HEK293 (cell line): ENCODE data around the gene ACAA2.

Source experiments
- CTCF ChIA-PET: fragments of 350-600 bp; formaldehyde crosslinking; extraction: SDS; loops from one replicate; lab custom pipeline; 2021; ENCODE audit warnings: antibody characterized with exemption; lab: Yijun Ruan, JAX
- POLR2A ChIA-PET: fragments of 300-600 bp; formaldehyde crosslinking; extraction: SDS; loops from one replicate; lab custom pipeline; 2020; ENCODE audit warnings: antibody characterized with exemption, inconsistent platforms; lab: Yijun Ruan, JAX
- H3K27ac ChIP-seq: fragments of 200-500 bp; sonication (Bioruptor generic); 2 replicates; pipeline ENCODE4 v1.5.1; 2014; ENCODE audit warnings: low read depth, low read length, control low read depth, inconsistent platforms; ENCODE audit errors: extremely low read depth
- H3K36me3 ChIP-seq, 2 experiments: fragments of 200-500 bp in 1 of 2; sonication (Bioruptor generic) in 1 of 2; 1 replicate in 1 of 2; 2 replicates in 1 of 2; pipeline ENCODE4 v1.5.1; 2014 to 2017; ENCODE audit warnings: inconsistent platforms in 2 of 2, low read length in 2 of 2; ENCODE audit not compliant: control insufficient read depth in 2 of 2, insufficient read depth in 1 of 2
- H3K4me1 ChIP-seq: fragments of 200-500 bp; sonication (Bioruptor generic); 2 replicates; pipeline ENCODE4 v1.5.1; 2014; ENCODE audit warnings: mild to moderate bottlenecking, low read length, inconsistent platforms; ENCODE audit not compliant: control insufficient read depth, insufficient read depth
- H3K4me3 ChIP-seq: 2 replicates; pipeline ENCODE4 v1.5.1; 2011; ENCODE audit warnings: low read depth, mild to moderate bottlenecking, control low read depth, low read length, moderate library complexity
- H3K9me3 ChIP-seq: fragments of 200-500 bp; sonication (Bioruptor generic); 2 replicates; pipeline ENCODE4 v1.5.1; 2014; ENCODE audit warnings: low read depth, low read length, inconsistent platforms; ENCODE audit not compliant: control insufficient read depth, insufficient read depth
- HOXA7 ChIP-seq: sonication (generic); formaldehyde crosslinking; IDR thresholded peaks from 2 replicates; pipeline ENCODE4 v1.8.1; 2022; ENCODE audit warnings: missing genetic modification reagents, borderline replicate concordance
- HOXC10 ChIP-seq: sonication (generic); formaldehyde crosslinking; IDR thresholded peaks from 2 replicates; pipeline ENCODE4 v1.8.1; 2023; ENCODE audit warnings: mild to moderate bottlenecking, missing genetic modification reagents
- IKZF3 ChIP-seq: fragments of 450-650 bp; IDR thresholded peaks from 2 replicates; pipeline ENCODE4 v1.5.0; 2018; ENCODE audit warnings: missing biosample characterization, mild to moderate bottlenecking, missing genetic modification characterization, moderate library complexity
- KLF7 ChIP-seq: fragments of 450-650 bp; formaldehyde crosslinking; IDR thresholded peaks from 2 replicates; pipeline ENCODE4 v1.5.1; 2016; ENCODE audit warnings: missing biosample characterization, missing genetic modification characterization, borderline replicate concordance
- MZF1 ChIP-seq: fragments of 450-650 bp; formaldehyde crosslinking; IDR thresholded peaks from 2 replicates; pipeline ENCODE4 v1.5.1; 2017; ENCODE audit warnings: missing biosample characterization, missing genetic modification characterization, borderline replicate concordance
- SETDB1 ChIP-seq: IDR thresholded peaks from one replicate; pipeline ENCODE4 v1.6.1; 2017; ENCODE audit warnings: mild to moderate bottlenecking, low read length, moderate library complexity, mixed read lengths; ENCODE audit not compliant: insufficient read length
- SP7 ChIP-seq: fragments of 450-650 bp; formaldehyde crosslinking; IDR thresholded peaks from 2 replicates; pipeline ENCODE4 v1.5.1; 2016; ENCODE audit warnings: missing biosample characterization, missing genetic modification characterization
- TRIM28 ChIP-seq: IDR thresholded peaks from 2 replicates; pipeline ENCODE4 v1.6.1; 2011; ENCODE audit warnings: low read length, control low read depth, borderline replicate concordance
- WT1 ChIP-seq: fragments of 450-650 bp; formaldehyde crosslinking; IDR thresholded peaks from 2 replicates; pipeline ENCODE4 v1.5.1; 2016; ENCODE audit warnings: missing biosample characterization, missing genetic modification characterization
- ZBTB17 ChIP-seq: fragments of 450-650 bp; formaldehyde crosslinking; IDR thresholded peaks from 2 replicates; pipeline ENCODE4 v1.5.1; 2016; ENCODE audit warnings: missing biosample characterization, missing genetic modification characterization
- ZBTB21 ChIP-seq: fragments of 450-650 bp; formaldehyde crosslinking; IDR thresholded peaks from 2 replicates; pipeline ENCODE4 v1.5.1; 2017; ENCODE audit warnings: missing biosample characterization, missing genetic modification characterization
- ZNF114 ChIP-seq: fragments of 450-650 bp; formaldehyde crosslinking; IDR thresholded peaks from 2 replicates; pipeline ENCODE4 v1.5.0; 2017; ENCODE audit warnings: missing biosample characterization, missing genetic modification characterization
- ZNF133 ChIP-seq: fragments of 450-650 bp; formaldehyde crosslinking; IDR thresholded peaks from 2 replicates; pipeline ENCODE4 v1.5.1; 2016; ENCODE audit warnings: missing biosample characterization, missing genetic modification characterization
- ZNF175 ChIP-seq: fragments of 450-650 bp; formaldehyde crosslinking; IDR thresholded peaks from 2 replicates; pipeline ENCODE4 v1.5.1; 2016; ENCODE audit warnings: missing biosample characterization, missing genetic modification characterization
- ZNF214 ChIP-seq: fragments of 450-650 bp; formaldehyde crosslinking; IDR thresholded peaks from 2 replicates; pipeline ENCODE4 v1.5.1; 2017; ENCODE audit warnings: missing biosample characterization, mild to moderate bottlenecking, missing genetic modification characterization, borderline replicate concordance
- ZNF248 ChIP-seq: fragments of 450-650 bp; formaldehyde crosslinking; IDR thresholded peaks from 2 replicates; pipeline ENCODE4 v1.5.1; 2017; ENCODE audit warnings: missing biosample characterization, missing genetic modification characterization
- ZNF302 ChIP-seq: fragments of 450-650 bp; formaldehyde crosslinking; IDR thresholded peaks from 2 replicates; pipeline ENCODE4 v1.5.1; 2016; ENCODE audit warnings: missing biosample characterization, missing genetic modification characterization, low read depth
- ZNF404 ChIP-seq: fragments of 450-650 bp; formaldehyde crosslinking; IDR thresholded peaks from 2 replicates; pipeline ENCODE4 v1.5.1; 2017; ENCODE audit warnings: missing biosample characterization, missing genetic modification characterization
- ZNF426 ChIP-seq: fragments of 450-650 bp; formaldehyde crosslinking; IDR thresholded peaks from 2 replicates; pipeline ENCODE4 v1.5.1; 2017; ENCODE audit warnings: missing biosample characterization, missing genetic modification characterization, mild to moderate bottlenecking, inconsistent platforms, moderate library complexity
- ZNF670 ChIP-seq: fragments of 450-650 bp; formaldehyde crosslinking; IDR thresholded peaks from 2 replicates; pipeline ENCODE4 v1.5.1; 2016; ENCODE audit warnings: missing biosample characterization, missing genetic modification characterization, low read depth
- ZNF707 ChIP-seq: fragments of 450-650 bp; formaldehyde crosslinking; IDR thresholded peaks from 2 replicates; pipeline ENCODE4 v1.5.1; 2016; ENCODE audit warnings: missing biosample characterization, missing genetic modification characterization
- ZNF768 ChIP-seq: fragments of 450-650 bp; formaldehyde crosslinking; IDR thresholded peaks from 2 replicates; pipeline ENCODE4 v1.5.1; 2018; ENCODE audit warnings: missing biosample characterization, mild to moderate bottlenecking, missing genetic modification characterization
- ZNF837 ChIP-seq: fragments of 450-650 bp; formaldehyde crosslinking; IDR thresholded peaks from 2 replicates; pipeline ENCODE4 v1.5.1; 2016; ENCODE audit warnings: missing biosample characterization, missing genetic modification characterization
- ZSCAN30 ChIP-seq: fragments of 450-650 bp; IDR thresholded peaks from 2 replicates; pipeline ENCODE4 v1.5.1; 2018; ENCODE audit warnings: missing biosample characterization, mild to moderate bottlenecking, missing genetic modification characterization, moderate library complexity
- TF ChIP-seq, protein P1 (sequence below): fragments of 450-650 bp; formaldehyde crosslinking; IDR thresholded peaks from 2 replicates; pipeline ENCODE4 v1.5.1; 2016; ENCODE audit warnings: missing biosample characterization, missing genetic modification characterization

ACAA2 gene

GRCh38 chr18:49832221-49832647 lies 18.9 kb upstream of the ACAA2 start:
- POLR2A ChIA-PET, result interaction anchor here (0.6 kb wide), 1 partner anchor 103 kb away, joined by 7 read pairs; no protein-coding TSS in a partner anchor
- Histone ChIP-seq H3K4me3 (no peak overlapping the region), H3K36me3 (peaks cover 0 to 4% of the 10 kb centered on the region in 2 experiments; a peak in 1 of 3 replicates), H3K4me1 (no peaks in the 10 kb centered on the region), H3K27ac (no peak overlapping the region), H3K9me3 (no peaks in the 10 kb centered on the region; the same call in 1 of the 2 replicates)
- TF ChIP-seq HOXC10 (CRISPR knock-in tag), result no peak
- TF ChIP-seq SP7 (tag by site-specific recombination), result no peak
- no peak for TF ChIP-seq WT1 (tag by site-specific recombination)
- no peak for TF ChIP-seq ZSCAN30 (tag by site-specific recombination)
- no peak for TF ChIP-seq ZBTB21 (tag by site-specific recombination)
- CTCF ChIA-PET, result interaction anchor here (1.5 kb wide), 1 partner anchor 26 kb away, joined by 3 read pairs; no protein-coding TSS in a partner anchor

GRCh38 chr18:49827996-49828395 lies 14.7 kb upstream of the ACAA2 start:
- no peak overlapping the region for H3K27ac ChIP-seq
- H3K4me1 ChIP-seq, result no peaks in the 10 kb centered on the region
- H3K36me3 ChIP-seq, result peaks cover 0 to 5% of the 10 kb centered on the region in 2 experiments; a peak in 1 of 3 replicates
- H3K4me3 ChIP-seq, result no peak overlapping the region
- no peaks in the 10 kb centered on the region; the same call in 1 of the 2 replicates for H3K9me3 ChIP-seq
- TF ChIP-seq MZF1 (tag by site-specific recombination), result no peak
- no peak for TF ChIP-seq ZNF175 (tag by site-specific recombination)
- peak; percentile 21 for TF ChIP-seq SETDB1
- CTCF ChIA-PET, result no interaction called here
- POLR2A ChIA-PET, result interaction anchor here (0.6 kb wide), 1 partner anchor 10 kb away, joined by 3 read pairs; no protein-coding TSS in a partner anchor

- POLR2A ChIA-PET, result interaction anchor here (1.2 kb wide), 1 partner anchor 333 kb away, joined by 3 read pairs; the partner anchor contains the start of gene C18orf32
- Histone ChIP-seq H3K4me1 (no peaks in the 10 kb centered on the region), H3K36me3 (no peaks in the 10 kb centered on the region; a peak in 1 of 3 replicates), H3K27ac (no peak overlapping the region), H3K4me3 (no peak overlapping the region), H3K9me3 (no peaks in the 10 kb centered on the region)
- CTCF ChIA-PET, result interaction anchor here (0.6 to 0.9 kb wide), 2 partner anchors 41 to 167 kb away, joined by 3 read pairs; no protein-coding TSS in a partner anchor
- TF ChIP-seq ZNF114 (tag by site-specific recombination), result no peak
- no peak for TF ChIP-seq TRIM28
- no peak for TF ChIP-seq HOXC10 (CRISPR knock-in tag)
- no peak for TF ChIP-seq ZNF768 (tag by site-specific recombination)
- no peak for TF ChIP-seq ZNF707 (tag by site-specific recombination)
- no peak for TF ChIP-seq ZNF426 (tag by site-specific recombination)
- no peak for TF ChIP-seq ZNF670 (tag by site-specific recombination)
- TF ChIP-seq IKZF3 (tag by site-specific recombination), result no peak
- no peak for TF ChIP-seq ZNF302 (tag by site-specific recombination)
- TF ChIP-seq, protein P1, sequence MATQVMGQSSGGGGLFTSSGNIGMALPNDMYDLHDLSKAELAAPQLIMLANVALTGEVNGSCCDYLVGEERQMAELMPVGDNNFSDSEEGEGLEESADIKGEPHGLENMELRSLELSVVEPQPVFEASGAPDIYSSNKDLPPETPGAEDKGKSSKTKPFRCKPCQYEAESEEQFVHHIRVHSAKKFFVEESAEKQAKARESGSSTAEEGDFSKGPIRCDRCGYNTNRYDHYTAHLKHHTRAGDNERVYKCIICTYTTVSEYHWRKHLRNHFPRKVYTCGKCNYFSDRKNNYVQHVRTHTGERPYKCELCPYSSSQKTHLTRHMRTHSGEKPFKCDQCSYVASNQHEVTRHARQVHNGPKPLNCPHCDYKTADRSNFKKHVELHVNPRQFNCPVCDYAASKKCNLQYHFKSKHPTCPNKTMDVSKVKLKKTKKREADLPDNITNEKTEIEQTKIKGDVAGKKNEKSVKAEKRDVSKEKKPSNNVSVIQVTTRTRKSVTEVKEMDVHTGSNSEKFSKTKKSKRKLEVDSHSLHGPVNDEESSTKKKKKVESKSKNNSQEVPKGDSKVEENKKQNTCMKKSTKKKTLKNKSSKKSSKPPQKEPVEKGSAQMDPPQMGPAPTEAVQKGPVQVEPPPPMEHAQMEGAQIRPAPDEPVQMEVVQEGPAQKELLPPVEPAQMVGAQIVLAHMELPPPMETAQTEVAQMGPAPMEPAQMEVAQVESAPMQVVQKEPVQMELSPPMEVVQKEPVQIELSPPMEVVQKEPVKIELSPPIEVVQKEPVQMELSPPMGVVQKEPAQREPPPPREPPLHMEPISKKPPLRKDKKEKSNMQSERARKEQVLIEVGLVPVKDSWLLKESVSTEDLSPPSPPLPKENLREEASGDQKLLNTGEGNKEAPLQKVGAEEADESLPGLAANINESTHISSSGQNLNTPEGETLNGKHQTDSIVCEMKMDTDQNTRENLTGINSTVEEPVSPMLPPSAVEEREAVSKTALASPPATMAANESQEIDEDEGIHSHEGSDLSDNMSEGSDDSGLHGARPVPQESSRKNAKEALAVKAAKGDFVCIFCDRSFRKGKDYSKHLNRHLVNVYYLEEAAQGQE, result no peak
- no peak for TF ChIP-seq KLF7 (tag by site-specific recombination)
- no peak for TF ChIP-seq ZNF133 (tag by site-specific recombination)
- no peak for TF ChIP-seq ZNF214
- no peak for TF ChIP-seq ZNF248
- TF ChIP-seq ZNF837 (tag by site-specific recombination), result no peak
- no peak for TF ChIP-seq ZNF404 (tag by site-specific recombination)
- TF ChIP-seq HOXA7, result no peak
- TF ChIP-seq ZBTB17 (tag by site-specific recombination), result no peak
Observed at GRCh38 chr18:49819823-49820671, 6.7 kb upstream of the ACAA2 start.
